SK-N-SH (cell line): ENCODE results near the gene SEC16A. TPM values are rescaled to one million over a fixed set of nuclear protein-coding genes. Genes with fewer than 3 reads are reported as not detected.

ENCODE experiments used
- CTCF ChIA-PET: fragments of 300-600, 350-600 bp; formaldehyde crosslinking; extraction: SDS; loops from one replicate; lab custom pipeline; 2021; lab: Yijun Ruan, JAX
- POLR2A ChIA-PET: fragments of 350-600 bp; sonication (Branson Sonifier 250); formaldehyde crosslinking; extraction: SDS; loops from one replicate; lab custom pipeline; 2020; ENCODE audit warnings: antibody characterized with exemption, inconsistent platforms; lab: Yijun Ruan, JAX
- DNase-seq: peaks from one replicate; pipeline ENCODE4 v3.0.0; 2012
- H2AFZ ChIP-seq: fragments of 200-600 bp; sonication (generic); 2 replicates; pipeline ENCODE4 v1.8.1; 2016; ENCODE audit warnings: antibody characterized with exemption, mild to moderate bottlenecking, low read depth
- H3F3A ChIP-seq: fragments of 200-600 bp; sonication (generic); replicated peaks from 2 replicates; pipeline ENCODE3; 2016; ENCODE audit warnings: antibody characterized with exemption, mild to moderate bottlenecking; ENCODE audit not compliant: insufficient read depth
- H3K27ac ChIP-seq, 2 experiments: fragments of 200-500 bp in 1 of 2; fragments of 200-600 bp in 1 of 2; sonication (Bioruptor generic) in 1 of 2; sonication (generic), shearing (Covaris generic) in 1 of 2; 2 replicates each; pipeline versions ENCODE4 v1.5.1 to v1.6.1; 2014 to 2016; ENCODE audit warnings: low read depth in 2 of 2, inconsistent platforms in 1 of 2, low read length in 1 of 2, mild to moderate bottlenecking in 1 of 2, mixed read lengths in 1 of 2
- H3K27me3 ChIP-seq: fragments of 200-600 bp; sonication (generic), shearing (Covaris generic); 2 replicates; pipeline ENCODE4 v1.6.1; 2016; ENCODE audit warnings: mixed run types; ENCODE audit not compliant: insufficient read depth
- H3K36me3 ChIP-seq, 2 experiments: fragments of 200-500 bp in 1 of 2; fragments of 200-600 bp in 1 of 2; sonication (Bioruptor generic) in 1 of 2; sonication (generic) in 1 of 2; replicated peaks in 1 of 2; 2 replicates each; pipeline versions ENCODE3 to v1.5.1; 2014 to 2016; ENCODE audit warnings: low read length in 1 of 2, mild to moderate bottlenecking in 1 of 2; ENCODE audit not compliant: insufficient read depth in 2 of 2, control insufficient read depth in 1 of 2
- H3K4me1 ChIP-seq, 2 experiments: fragments of 200-500 bp in 1 of 2; fragments of 200-600 bp in 1 of 2; sonication (Bioruptor generic) in 1 of 2; sonication (generic), shearing (Covaris generic) in 1 of 2; 2 replicates each; pipeline versions ENCODE4 v1.5.1 to v1.6.1; 2014 to 2016; ENCODE audit warnings: low read depth in 1 of 2, low read length in 1 of 2, mixed run types in 1 of 2; ENCODE audit not compliant: insufficient read depth in 2 of 2, control insufficient read depth in 1 of 2
- H3K4me2 ChIP-seq: fragments of 200-600 bp; sonication (generic), shearing (Covaris generic); 2 replicates; pipeline ENCODE4 v1.6.1; 2017; ENCODE audit warnings: mixed run types
- H3K4me3 ChIP-seq, 2 experiments: fragments of 200-500 bp in 1 of 2; fragments of 200-600 bp in 1 of 2; sonication (Bioruptor generic) in 1 of 2; sonication (generic), shearing (Covaris generic) in 1 of 2; 2 replicates each; pipeline versions ENCODE4 v1.5.1 to v1.8.1; 2014 to 2016; ENCODE audit warnings: low read depth in 2 of 2, inconsistent platforms in 1 of 2, low read length in 1 of 2, mild to moderate bottlenecking in 1 of 2, mixed read lengths in 1 of 2, moderate library complexity in 1 of 2
- H3K79me2 ChIP-seq: fragments of 200-600 bp; sonication (generic); 2 replicates; pipeline ENCODE4 v1.8.1; 2017; ENCODE audit warnings: mild to moderate bottlenecking; ENCODE audit not compliant: insufficient read depth
- H3K9ac ChIP-seq: fragments of 200-600 bp; sonication (generic); 2 replicates; pipeline ENCODE4 v1.6.1; 2017; ENCODE audit warnings: mixed run types
- H3K9me2 ChIP-seq: fragments of 200-600 bp; sonication (generic); 2 replicates; pipeline ENCODE4 v1.6.1; 2017; ENCODE audit warnings: mixed run types
- H3K9me3 ChIP-seq: fragments of 200-600 bp; sonication (generic); 2 replicates; pipeline ENCODE4 v1.6.1; 2017; ENCODE audit warnings: mixed run types, mild to moderate bottlenecking, moderate library complexity
- H4K20me1 ChIP-seq: fragments of 200-600 bp; sonication (generic); 2 replicates; pipeline ENCODE4 v1.6.1; 2017; ENCODE audit warnings: mild to moderate bottlenecking, mixed run types; ENCODE audit not compliant: insufficient read depth
- CHD2 ChIP-seq: fragments of 150-350 bp; IDR thresholded peaks from 2 replicates; pipeline ENCODE4 v1.6.1; 2018; ENCODE audit warnings: low read length; ENCODE audit not compliant: partially characterized antibody
- ELF1 ChIP-seq: IDR thresholded peaks from 2 replicates; pipeline ENCODE4 v1.4.0; 2012
- FOXJ3 ChIP-seq: sonication (generic); formaldehyde crosslinking; IDR thresholded peaks from 2 replicates; pipeline ENCODE4 v1.5.1; 2020; ENCODE audit warnings: mild to moderate bottlenecking, missing genetic modification reagents
- GATA2 ChIP-seq: sonication (generic); formaldehyde crosslinking; IDR thresholded peaks from 2 replicates; pipeline ENCODE4 v1.5.0; 2020; ENCODE audit warnings: mild to moderate bottlenecking, missing genetic modification reagents
- JUND ChIP-seq: IDR thresholded peaks from 2 replicates; pipeline ENCODE4 v1.4.0; 2012
- MXI1 ChIP-seq: IDR thresholded peaks from 2 replicates; pipeline ENCODE4 v1.6.1; 2012; ENCODE audit warnings: mild to moderate bottlenecking, low read depth, low read length, improper control_type of control experiment
- NFIC ChIP-seq: IDR thresholded peaks from 2 replicates; pipeline ENCODE4 v1.4.0; 2012; ENCODE audit warnings: borderline replicate concordance
- POLR2AphosphoS5 ChIP-seq: IDR thresholded peaks from 2 replicates; pipeline ENCODE4 v1.6.1; 2012; ENCODE audit warnings: low read depth, low read length
- RCOR1 ChIP-seq: fragments of 150-350 bp; IDR thresholded peaks from 2 replicates; pipeline ENCODE4 v1.6.1; 2017; ENCODE audit warnings: antibody characterized with exemption, low read length
- RXRA ChIP-seq: IDR thresholded peaks from 2 replicates; pipeline ENCODE4 v1.4.0; 2012; ENCODE audit warnings: low read depth, mild to moderate bottlenecking, borderline replicate concordance
- SIN3A ChIP-seq: IDR thresholded peaks from 2 replicates; pipeline ENCODE4 v1.6.1; 2012; ENCODE audit warnings: low read depth, mild to moderate bottlenecking, low read length, moderate library complexity, borderline replicate concordance
- SMC3 ChIP-seq: IDR thresholded peaks from 2 replicates; pipeline ENCODE4 v1.6.1; 2012; ENCODE audit warnings: low read depth, low read length, improper control_type of control experiment
- TAF1 ChIP-seq: IDR thresholded peaks from 2 replicates; pipeline ENCODE4 v1.6.1; 2012; ENCODE audit warnings: low read depth, mild to moderate bottlenecking, low read length, moderate library complexity, borderline replicate concordance
- WGBS: methylation state at CpG from one replicate; pipeline ENCODE4 v1.1.6; 2017; ENCODE audit warnings: low lambda C conversion rate; 5-methylcytosine and 5-hydroxymethylcytosine counted together
- polyA plus RNA-seq, 3 experiments: library from polyadenylated mRNA; depleted of rRNA; stranded (reverse); fragments of >200 nt; gene quantifications; 2 replicates each; pipeline ENCODE4 v1.2.3, GENCODE V29; 2012
- TF ChIP-seq, protein P1 (sequence below): IDR thresholded peaks from 2 replicates; pipeline ENCODE4; 2012
- TF ChIP-seq, protein P2 (sequence below): fragments of 150-350 bp; IDR thresholded peaks from 2 replicates; pipeline ENCODE4 v1.6.1; 2017; ENCODE audit warnings: antibody characterized with exemption, low read length, low read depth, borderline replicate concordance
- TF ChIP-seq, protein P3 (sequence below): fragments of 200-600 bp; sonication (generic); IDR thresholded peaks from 2 replicates; pipeline ENCODE4 v1.6.1; 2017; ENCODE audit warnings: antibody characterized with exemption, mild to moderate bottlenecking, moderate library complexity
- TF ChIP-seq, protein P4 (sequence below): IDR thresholded peaks from 2 replicates; pipeline ENCODE4 v1.4.0; 2012; ENCODE audit warnings: low read depth, borderline replicate concordance
- TF ChIP-seq, protein P5 (sequence below): fragments of 150-350 bp; IDR thresholded peaks from 2 replicates; pipeline ENCODE4 v1.6.1; 2016; ENCODE audit warnings: mild to moderate bottlenecking, low read depth, low read length
- TF ChIP-seq, protein P6 (sequence below): IDR thresholded peaks from 2 replicates; pipeline ENCODE4 v1.4.0; 2012; ENCODE audit warnings: low read depth, borderline replicate concordance

Gene SEC16A
- polyA plus RNA-seq, 1 of the 3 experiments (the other 2 are of a cell fraction) = 25.9 TPM

DNA sequence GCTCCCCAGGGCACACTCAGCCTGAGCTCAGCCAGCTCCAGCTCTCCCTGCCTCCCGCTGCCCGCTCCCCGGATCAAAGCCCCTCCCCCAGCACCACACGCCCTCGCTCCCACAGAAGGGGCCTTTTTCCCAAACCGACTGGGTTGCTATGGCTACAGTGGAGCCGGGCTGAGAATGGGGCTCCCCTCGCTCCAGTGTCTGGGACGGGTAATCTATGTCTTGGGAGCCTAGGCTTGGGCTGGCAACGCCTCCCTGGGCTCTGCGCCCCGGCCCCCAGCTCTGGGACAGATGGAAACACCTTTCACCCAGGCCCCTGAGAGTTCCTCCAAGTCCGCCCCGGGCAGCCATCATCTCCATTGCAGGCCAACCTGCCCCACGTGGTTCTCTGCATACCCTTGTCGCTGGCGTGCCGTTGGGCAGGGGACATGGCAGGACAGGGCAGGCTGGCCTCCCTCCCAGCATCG, 33.4 kb upstream of the SEC16A start:
- WGBS = 84% methylated on average over 10 of the region's 19 CpGs
- peaks cover 6 to 53% of the 10 kb centered on the region in 2 experiments for H3K36me3 ChIP-seq
- POLR2A ChIA-PET = no interaction called here

DNA sequence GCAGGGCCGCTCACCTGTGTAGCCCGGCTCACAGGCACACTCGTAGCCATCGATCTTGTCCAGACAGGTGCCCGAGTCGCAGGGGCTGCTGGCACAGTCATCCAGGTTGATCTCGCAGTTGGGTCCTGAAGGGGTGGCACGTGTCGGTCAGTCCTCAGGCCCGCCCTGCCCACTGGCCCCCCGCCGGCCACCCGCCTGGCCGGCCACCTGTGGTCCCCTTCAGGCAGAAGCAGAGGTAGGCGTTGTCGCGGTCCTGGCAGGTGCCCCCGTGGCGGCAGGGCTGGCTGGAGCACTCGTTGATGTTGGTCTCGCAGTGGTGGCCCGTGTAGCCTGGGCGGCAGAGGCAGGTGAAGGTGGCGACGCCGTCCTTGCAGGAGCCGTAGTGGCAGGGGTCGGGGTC, 32.4 kb upstream of the SEC16A start:
- no peak overlapping the region for H3K4me2 ChIP-seq
- H3K9me2 ChIP-seq = no peaks in the 10 kb centered on the region
- no peaks in the 10 kb centered on the region for H4K20me1 ChIP-seq
- peaks cover 6 to 62% of the 10 kb centered on the region in 2 experiments for H3K36me3 ChIP-seq
- H3K4me1 ChIP-seq = peaks cover 0 to 5% of the 10 kb centered on the region in 2 experiments; a peak in 1 of 4 replicates
- no peak overlapping the region for H3K27ac ChIP-seq
- H3K9ac ChIP-seq = no peak overlapping the region
- TF ChIP-seq, protein P1, sequence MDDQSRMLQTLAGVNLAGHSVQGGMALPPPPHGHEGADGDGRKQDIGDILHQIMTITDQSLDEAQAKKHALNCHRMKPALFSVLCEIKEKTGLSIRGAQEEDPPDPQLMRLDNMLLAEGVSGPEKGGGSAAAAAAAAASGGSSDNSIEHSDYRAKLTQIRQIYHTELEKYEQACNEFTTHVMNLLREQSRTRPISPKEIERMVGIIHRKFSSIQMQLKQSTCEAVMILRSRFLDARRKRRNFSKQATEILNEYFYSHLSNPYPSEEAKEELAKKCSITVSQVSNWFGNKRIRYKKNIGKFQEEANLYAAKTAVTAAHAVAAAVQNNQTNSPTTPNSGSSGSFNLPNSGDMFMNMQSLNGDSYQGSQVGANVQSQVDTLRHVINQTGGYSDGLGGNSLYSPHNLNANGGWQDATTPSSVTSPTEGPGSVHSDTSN = no peak
- TF ChIP-seq, protein P2, sequence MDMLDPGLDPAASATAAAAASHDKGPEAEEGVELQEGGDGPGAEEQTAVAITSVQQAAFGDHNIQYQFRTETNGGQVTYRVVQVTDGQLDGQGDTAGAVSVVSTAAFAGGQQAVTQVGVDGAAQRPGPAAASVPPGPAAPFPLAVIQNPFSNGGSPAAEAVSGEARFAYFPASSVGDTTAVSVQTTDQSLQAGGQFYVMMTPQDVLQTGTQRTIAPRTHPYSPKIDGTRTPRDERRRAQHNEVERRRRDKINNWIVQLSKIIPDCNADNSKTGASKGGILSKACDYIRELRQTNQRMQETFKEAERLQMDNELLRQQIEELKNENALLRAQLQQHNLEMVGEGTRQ = no peak
- TF ChIP-seq, protein P3, sequence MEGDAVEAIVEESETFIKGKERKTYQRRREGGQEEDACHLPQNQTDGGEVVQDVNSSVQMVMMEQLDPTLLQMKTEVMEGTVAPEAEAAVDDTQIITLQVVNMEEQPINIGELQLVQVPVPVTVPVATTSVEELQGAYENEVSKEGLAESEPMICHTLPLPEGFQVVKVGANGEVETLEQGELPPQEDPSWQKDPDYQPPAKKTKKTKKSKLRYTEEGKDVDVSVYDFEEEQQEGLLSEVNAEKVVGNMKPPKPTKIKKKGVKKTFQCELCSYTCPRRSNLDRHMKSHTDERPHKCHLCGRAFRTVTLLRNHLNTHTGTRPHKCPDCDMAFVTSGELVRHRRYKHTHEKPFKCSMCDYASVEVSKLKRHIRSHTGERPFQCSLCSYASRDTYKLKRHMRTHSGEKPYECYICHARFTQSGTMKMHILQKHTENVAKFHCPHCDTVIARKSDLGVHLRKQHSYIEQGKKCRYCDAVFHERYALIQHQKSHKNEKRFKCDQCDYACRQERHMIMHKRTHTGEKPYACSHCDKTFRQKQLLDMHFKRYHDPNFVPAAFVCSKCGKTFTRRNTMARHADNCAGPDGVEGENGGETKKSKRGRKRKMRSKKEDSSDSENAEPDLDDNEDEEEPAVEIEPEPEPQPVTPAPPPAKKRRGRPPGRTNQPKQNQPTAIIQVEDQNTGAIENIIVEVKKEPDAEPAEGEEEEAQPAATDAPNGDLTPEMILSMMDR = no peak
- TF ChIP-seq RCOR1 (no peak), FOXJ3 (no peak), JUND (no peak), NFIC (no peak), POLR2AphosphoS5 (no peak), CHD2 (no peak), MXI1 (no peak)
- TF ChIP-seq, protein P4, sequence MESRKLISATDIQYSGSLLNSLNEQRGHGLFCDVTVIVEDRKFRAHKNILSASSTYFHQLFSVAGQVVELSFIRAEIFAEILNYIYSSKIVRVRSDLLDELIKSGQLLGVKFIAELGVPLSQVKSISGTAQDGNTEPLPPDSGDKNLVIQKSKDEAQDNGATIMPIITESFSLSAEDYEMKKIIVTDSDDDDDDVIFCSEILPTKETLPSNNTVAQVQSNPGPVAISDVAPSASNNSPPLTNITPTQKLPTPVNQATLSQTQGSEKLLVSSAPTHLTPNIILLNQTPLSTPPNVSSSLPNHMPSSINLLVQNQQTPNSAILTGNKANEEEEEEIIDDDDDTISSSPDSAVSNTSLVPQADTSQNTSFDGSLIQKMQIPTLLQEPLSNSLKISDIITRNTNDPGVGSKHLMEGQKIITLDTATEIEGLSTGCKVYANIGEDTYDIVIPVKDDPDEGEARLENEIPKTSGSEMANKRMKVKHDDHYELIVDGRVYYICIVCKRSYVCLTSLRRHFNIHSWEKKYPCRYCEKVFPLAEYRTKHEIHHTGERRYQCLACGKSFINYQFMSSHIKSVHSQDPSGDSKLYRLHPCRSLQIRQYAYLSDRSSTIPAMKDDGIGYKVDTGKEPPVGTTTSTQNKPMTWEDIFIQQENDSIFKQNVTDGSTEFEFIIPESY = no peak
- TF ChIP-seq, protein P5, sequence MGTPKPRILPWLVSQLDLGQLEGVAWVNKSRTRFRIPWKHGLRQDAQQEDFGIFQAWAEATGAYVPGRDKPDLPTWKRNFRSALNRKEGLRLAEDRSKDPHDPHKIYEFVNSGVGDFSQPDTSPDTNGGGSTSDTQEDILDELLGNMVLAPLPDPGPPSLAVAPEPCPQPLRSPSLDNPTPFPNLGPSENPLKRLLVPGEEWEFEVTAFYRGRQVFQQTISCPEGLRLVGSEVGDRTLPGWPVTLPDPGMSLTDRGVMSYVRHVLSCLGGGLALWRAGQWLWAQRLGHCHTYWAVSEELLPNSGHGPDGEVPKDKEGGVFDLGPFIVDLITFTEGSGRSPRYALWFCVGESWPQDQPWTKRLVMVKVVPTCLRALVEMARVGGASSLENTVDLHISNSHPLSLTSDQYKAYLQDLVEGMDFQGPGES = no peak
- TF ChIP-seq, protein P6, sequence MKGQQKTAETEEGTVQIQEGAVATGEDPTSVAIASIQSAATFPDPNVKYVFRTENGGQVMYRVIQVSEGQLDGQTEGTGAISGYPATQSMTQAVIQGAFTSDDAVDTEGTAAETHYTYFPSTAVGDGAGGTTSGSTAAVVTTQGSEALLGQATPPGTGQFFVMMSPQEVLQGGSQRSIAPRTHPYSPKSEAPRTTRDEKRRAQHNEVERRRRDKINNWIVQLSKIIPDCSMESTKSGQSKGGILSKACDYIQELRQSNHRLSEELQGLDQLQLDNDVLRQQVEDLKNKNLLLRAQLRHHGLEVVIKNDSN = no peak
- WGBS = 92% methylated on average over 10 of the region's 28 CpGs
- CTCF ChIA-PET = no interaction called here
- no peaks in the 10 kb centered on the region for H3K27me3 ChIP-seq
- no peaks in the 10 kb centered on the region for H3K79me2 ChIP-seq
- DNase-seq = no peak
- no peak overlapping the region for H2AFZ ChIP-seq
- H3K4me3 ChIP-seq = no peak overlapping the region
- no peaks in the 10 kb centered on the region for H3K9me3 ChIP-seq
- POLR2A ChIA-PET = no interaction called here
- no peaks in the 10 kb centered on the region for H3F3A ChIP-seq

More for the DNA sequence above, 33.4 kb upstream of the SEC16A start:
- Histone ChIP-seq H3K4me3 (no peak overlapping the region), H3K9me3 (no peaks in the 10 kb centered on the region), H4K20me1 (no peaks in the 10 kb centered on the region), H2AFZ (no peak overlapping the region), H3K9ac (no peak overlapping the region), H3F3A (no peaks in the 10 kb centered on the region), H3K79me2 (no peaks in the 10 kb centered on the region), H3K9me2 (no peaks in the 10 kb centered on the region), H3K27me3 (no peaks in the 10 kb centered on the region), H3K27ac (no peak overlapping the region), H3K4me1 (peaks cover 0 to 5% of the 10 kb centered on the region in 2 experiments; a peak in 1 of 4 replicates), H3K4me2 (no peak overlapping the region)
- no peak for DNase-seq
- CTCF ChIA-PET = no interaction called here
- TF ChIP-seq TAF1 = no peak
- TF ChIP-seq NFIC = no peak
- no peak for TF ChIP-seq SIN3A
- TF ChIP-seq RCOR1 = no peak
- TF ChIP-seq SMC3 = no peak
- no peak for TF ChIP-seq RXRA
- no peak for TF ChIP-seq GATA2 (CRISPR knock-in tag)
- TF ChIP-seq ELF1 = no peak
